GM19240 (cell line): ENCODE data around the gene FRYL.
"Not testable (repeated sequence)": the region's sequence is repeated elsewhere in the genome, so short reads cannot be mapped to it uniquely, and the experiment has no call there.

ENCODE experiments used
- DNase-seq: peaks from one replicate; pipeline ENCODE4 v3.0.0; 2011; ENCODE audit warnings: low spot score; ENCODE audit not compliant: insufficient read length

Gene FRYL

GRCh38 chr4:48699475-48699874, 80.6 kb downstream of the FRYL start:
- DNase-seq: no peak

- no peak for DNase-seq
Measured at GRCh38 chr4:48698029-48698971, 81.8 kb downstream of the FRYL start.

GRCh38 chr4:48697516-48697915, 82.6 kb downstream of the FRYL start:
- not testable (repeated sequence) for DNase-seq

GRCh38 chr4:48694824-48695223, 85.3 kb downstream of the FRYL start:
- no peak for DNase-seq

- DNase-seq: no peak
Measured at GRCh38 chr4:48693856-48694574, 86.1 kb downstream of the FRYL start.

GRCh38 chr4:48692897-48693296, 87.2 kb downstream of the FRYL start:
- no peak for DNase-seq

- no peak for DNase-seq
Measured at GRCh38 chr4:48692044-48692443, 88.0 kb downstream of the FRYL start.

GRCh38 chr4:48688953-48689352, 91.1 kb downstream of the FRYL start:
- DNase-seq: no peak

GRCh38 chr4:48687313-48688051, 92.6 kb downstream of the FRYL start:
- DNase-seq: no peak

- DNase-seq: no peak
Measured at GRCh38 chr4:48686369-48686768, 93.7 kb downstream of the FRYL start.

- no peak for DNase-seq
Measured at GRCh38 chr4:48683784-48684666, 96.1 kb downstream of the FRYL start.

GRCh38 chr4:48682870-48683269, 97.2 kb downstream of the FRYL start:
- DNase-seq: not testable (repeated sequence)

- no peak for DNase-seq
Measured at GRCh38 chr4:48681856-48682255, 98.2 kb downstream of the FRYL start.

GRCh38 chr4:48680848-48681568, 99.1 kb downstream of the FRYL start:
- DNase-seq: no peak

GRCh38 chr4:48673537-48673936, 106.5 kb downstream of the FRYL start:
- DNase-seq: no peak

GRCh38 chr4:48670587-48670986, 109.5 kb downstream of the FRYL start:
- no peak for DNase-seq

GRCh38 chr4:48669086-48669485, 111.0 kb downstream of the FRYL start:
- DNase-seq: no peak

- DNase-seq: no peak
Measured at GRCh38 chr4:48668254-48669017, 111.6 kb downstream of the FRYL start.

- DNase-seq: no peak
Measured at GRCh38 chr4:48667148-48667547, 112.9 kb downstream of the FRYL start.
